Panc1 (cell line): ENCODE measurements around the gene SLC27A1.

Experiments
- CTCF ChIP-seq: fragments of 450-650 bp; IDR thresholded peaks from 2 replicates; pipeline ENCODE4 v1.5.1; 2017; ENCODE audit warnings: mild to moderate bottlenecking
- POLR2AphosphoS5 ChIP-seq: IDR thresholded peaks from 2 replicates; pipeline ENCODE4 v1.6.1; 2012; ENCODE audit warnings: mild to moderate bottlenecking, low read depth, low read length, moderate library complexity
- REST ChIP-seq, 2 experiments: IDR thresholded peaks; 2 replicates each; pipeline ENCODE4 v1.6.1; 2011 to 2012; ENCODE audit warnings: low read depth in 2 of 2, control low read depth in 1 of 2, low read length in 1 of 2, mild to moderate bottlenecking in 1 of 2, moderate library complexity in 1 of 2; ENCODE audit not compliant: insufficient read depth in 1 of 2
- SIN3A ChIP-seq: IDR thresholded peaks from 2 replicates; pipeline ENCODE4 v1.6.1; 2012; ENCODE audit warnings: low read depth, mild to moderate bottlenecking, low read length, moderate library complexity, borderline replicate concordance; ENCODE audit not compliant: insufficient read depth
- TCF7L2 ChIP-seq: IDR thresholded peaks from 2 replicates; pipeline ENCODE4 v1.6.1; 2011; ENCODE audit warnings: mild to moderate bottlenecking, low read depth, low read length, inconsistent platforms

- TF ChIP-seq CTCF = no peak
- no peak for TF ChIP-seq POLR2AphosphoS5
- TF ChIP-seq SIN3A = no peak
- no peak for TF ChIP-seq TCF7L2
- TF ChIP-seq REST (IDR thresholded peaks at IDR 0.05; ENCODE audit: insufficient read depth in 1 of 2, low read depth in 2 of 2, low read length in 1 of 2) = no peak
Measured at GRCh38 chr19:17495639-17496296, 25.4 kb downstream of the SLC27A1 start.
